Stimulated activated CD8-positive, alpha-beta memory T cell treated with anti-CD3 and anti-CD28 coated beads, Interleukin-12 subunit alpha, Interleukin-12 subunit beta, amount 100 ng/mL, for 1 hour (primary cell): Measurements from ENCODE around the gene ME1.

Experiments
- DNase-seq: peaks from one replicate; pipeline ENCODE4 v3.0.0-alpha.2; 2020; ENCODE audit warnings: low read depth

Gene ME1

DNA sequence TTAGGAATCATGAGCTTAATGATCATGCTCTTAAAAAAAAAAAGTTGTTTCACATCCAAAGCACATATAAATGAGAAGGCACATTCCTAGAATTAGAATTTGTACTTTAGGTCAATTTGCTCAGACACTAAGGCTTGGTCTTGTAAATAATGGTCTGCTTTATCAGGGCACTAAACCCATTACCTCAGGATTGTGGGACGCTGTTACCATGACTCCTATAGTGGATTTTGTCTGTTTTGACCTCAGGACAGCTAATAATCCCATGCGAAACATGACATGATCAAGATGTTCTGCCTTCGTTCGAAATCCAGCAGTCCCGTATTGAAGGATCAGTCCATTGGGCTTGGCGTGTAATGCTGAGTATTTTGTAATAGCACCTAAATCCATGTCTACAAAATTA is 240.2 kb downstream of the ME1 start:
- DNase-seq = no peak

GRCh38 chr6:83188501-83188900 is 242.3 kb downstream of the ME1 start:
- no peak for DNase-seq

DNA sequence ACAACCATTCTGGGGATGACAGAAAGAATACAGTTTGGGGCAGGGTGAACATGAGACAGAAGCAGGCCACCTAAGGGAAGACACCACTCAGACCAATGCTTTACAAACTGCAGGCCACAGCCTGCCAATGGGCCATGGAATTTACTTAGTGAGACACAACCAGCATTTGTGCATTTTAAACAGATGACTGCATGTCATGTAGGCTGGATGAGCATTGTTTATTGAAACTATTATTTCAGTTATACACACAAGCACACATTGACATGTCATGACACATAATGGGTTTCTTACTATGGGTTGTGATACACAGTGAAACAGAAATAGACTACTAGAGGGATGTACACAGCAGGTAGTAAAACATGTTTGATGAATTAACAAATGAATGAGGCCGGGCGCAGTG is 245.8 kb downstream of the ME1 start:
- DNase-seq = no peak

DNA sequence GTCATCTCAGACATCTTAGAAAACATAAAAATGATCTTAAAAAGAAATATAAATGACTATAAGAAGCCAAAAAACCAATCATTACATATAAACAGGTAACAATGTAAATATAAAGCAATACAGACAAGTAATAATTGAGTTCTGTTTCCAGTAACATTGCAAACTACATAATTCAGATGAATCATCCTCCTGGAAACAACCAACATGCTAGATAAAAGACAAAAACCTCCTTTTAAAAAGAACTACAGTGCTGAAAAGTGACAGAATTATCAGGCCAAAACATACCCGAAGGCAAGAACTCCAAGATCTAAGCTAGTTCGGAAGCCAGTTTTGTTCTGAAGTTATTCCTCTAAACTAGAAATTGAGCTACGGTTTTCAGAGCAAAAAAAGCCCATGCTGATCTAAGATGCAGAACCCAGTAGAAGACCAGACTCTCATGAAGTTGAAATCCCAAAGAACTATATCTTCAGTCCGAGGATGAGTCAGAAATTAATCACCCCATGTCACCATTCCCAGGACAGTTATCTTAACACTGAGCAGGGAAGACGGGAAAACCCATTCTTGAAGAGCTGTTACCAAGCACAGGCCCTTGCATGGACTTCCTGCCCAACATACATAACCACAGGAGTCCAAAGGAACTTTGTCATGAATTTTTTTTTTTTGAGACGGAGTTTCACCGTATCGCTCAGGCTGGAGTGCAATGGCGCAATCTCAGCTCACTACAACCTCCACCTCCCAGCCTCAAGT is 247.6 kb downstream of the ME1 start:
- DNase-seq = no peak

GRCh38 chr6:83182114-83182513 is 248.7 kb downstream of the ME1 start:
- DNase-seq = no peak

- no peak for DNase-seq
These were observed 250.4 kb downstream of the ME1 start for GRCh38 chr6:83180426-83180950.

- no peak for DNase-seq
These were observed 254.6 kb downstream of the ME1 start for GRCh38 chr6:83176246-83176645.

DNA sequence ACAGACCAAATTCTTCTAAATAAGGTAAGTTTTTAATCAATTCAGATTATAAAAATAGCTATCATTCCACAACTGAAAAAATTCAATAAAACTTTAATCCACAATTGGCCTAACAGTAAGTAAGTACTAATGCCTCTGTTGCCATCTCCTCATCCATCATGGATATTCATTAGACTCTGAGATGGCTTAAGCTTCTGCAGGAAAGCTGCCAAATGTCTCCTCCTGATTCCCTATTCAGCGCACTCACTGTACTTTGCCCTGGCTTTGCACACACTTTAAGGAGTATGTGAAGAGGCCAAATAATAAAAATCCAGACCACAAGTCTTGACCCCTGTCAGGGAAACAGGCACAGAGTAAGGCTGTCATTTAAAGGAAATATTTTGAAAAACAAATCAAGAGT is 261.3 kb downstream of the ME1 start:
- no peak for DNase-seq

DNA sequence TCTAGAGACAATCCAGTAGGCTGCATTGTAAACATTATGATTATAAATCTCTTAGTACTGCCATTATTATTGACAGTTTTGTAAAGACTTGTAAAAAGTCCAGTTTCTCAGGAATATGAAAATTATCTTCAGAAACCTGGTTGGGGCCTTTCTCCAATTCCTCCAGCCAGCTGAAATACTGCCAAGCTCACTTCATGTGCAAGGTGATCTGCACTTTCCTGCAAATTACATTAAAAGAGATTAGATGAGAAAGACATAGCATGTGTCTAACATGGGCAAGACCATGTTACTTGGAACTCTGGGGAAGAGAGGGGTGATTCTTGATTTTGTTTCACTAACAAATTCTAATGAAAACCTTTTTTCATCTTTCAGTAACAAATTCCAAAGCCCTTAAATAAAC is 261.7 kb downstream of the ME1 start:
- DNase-seq = no peak

- no peak for DNase-seq
These were observed 262.3 kb downstream of the ME1 start for GRCh38 chr6:83168556-83168955.

DNA sequence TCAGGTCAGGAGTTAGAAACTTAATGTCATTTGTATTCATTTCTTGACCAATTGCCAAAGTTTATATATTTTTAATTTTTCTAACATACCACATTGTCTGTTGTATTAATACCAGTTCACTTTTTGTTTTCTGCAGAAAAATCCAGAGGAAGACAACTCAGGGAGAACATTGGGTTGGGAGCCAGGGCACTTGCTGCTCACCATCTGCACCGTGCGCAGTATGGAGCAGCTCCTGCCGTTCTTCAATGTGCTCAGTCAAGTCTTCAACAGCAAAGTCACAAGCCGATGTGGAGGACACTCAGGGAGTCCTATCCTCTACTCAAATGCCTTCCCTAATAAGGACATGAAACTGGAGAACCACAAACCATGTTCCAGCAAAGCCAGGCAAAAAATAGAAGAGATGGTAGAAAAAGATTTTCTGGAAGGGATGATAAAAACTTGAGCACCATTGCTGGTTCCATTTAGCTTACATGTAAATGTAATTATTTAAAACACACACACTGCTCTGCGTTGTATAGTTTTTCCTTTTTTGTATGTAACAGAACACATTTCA is 263.0 kb downstream of the ME1 start:
- no peak for DNase-seq
